Camera-type eye (tissue), 1 donor: ENCODE results near the gene PAGE5. TPM values are rescaled to one million over a fixed set of nuclear protein-coding genes. Genes with fewer than 3 reads are reported as not detected.

ENCODE experiments used
- total RNA-seq: library from RNA; depleted of rRNA; stranded (reverse); fragments of >200 nt; gene quantifications from one replicate; pipeline ENCODE4 v1.2.3, GENCODE V29; 2014

Gene PAGE5
- total RNA-seq = not detected

DNA sequence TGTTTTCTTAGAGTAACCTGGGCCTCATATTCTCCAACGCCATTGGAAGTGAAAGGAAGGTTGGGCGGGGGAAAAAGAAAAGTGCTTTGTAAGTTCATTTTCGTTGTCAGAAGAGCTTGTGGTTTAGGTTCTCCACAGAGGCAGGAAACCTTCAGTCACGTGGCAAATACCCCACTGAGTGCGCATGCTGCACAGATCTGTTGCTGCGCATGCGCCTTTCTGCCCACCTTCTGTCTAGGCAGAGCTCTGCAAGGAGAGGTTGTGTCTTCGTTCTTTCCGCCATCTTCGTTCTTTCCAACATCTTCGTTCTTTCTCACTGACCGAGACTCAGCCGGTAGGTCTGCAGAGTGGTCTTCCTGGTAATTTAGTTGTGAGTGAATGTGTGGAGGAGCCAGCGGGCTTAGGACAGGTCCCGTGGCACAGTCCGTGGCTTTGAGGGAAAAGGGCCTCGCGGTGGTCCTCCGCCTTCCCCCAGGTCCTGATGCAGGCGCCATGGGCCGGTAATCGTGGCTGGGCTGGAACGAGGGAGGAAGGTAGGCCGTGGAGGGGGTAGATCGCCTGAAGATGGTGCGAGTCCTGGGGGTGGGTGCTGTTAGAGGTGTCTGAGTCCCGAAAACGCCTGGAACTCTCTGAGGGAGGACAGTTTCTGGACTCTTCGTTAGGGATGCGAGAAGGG is at the start of gene PAGE5:
TSS of gene PAGE5 (plus strand) at position 228 of the 676 bp plus-strand sequence. CDS start 1,037 bp downstream, outside the sequence.

DNA sequence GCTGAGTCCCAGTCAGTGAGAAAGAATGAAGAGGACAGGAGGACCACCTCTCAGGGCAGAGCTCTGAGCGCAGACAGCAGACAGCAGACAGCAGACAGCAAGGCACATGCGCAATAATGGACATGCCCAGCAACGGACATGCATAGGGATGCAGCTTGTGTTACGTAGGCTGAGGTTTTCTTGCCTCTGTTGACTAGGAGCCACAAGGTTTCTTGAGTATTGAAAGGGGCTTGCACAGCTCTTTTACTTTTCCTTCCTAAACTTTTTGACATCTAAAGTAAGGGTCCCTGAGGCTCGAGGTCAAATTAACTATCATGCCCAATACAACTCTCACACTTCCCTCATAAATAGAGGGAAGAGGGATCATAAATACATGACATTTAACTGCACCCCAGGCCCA is 44.7 kb downstream of the PAGE5 start, which contains the start of gene PAGE3:
TSS of gene PAGE3 (minus strand) at position 101 of the 400 bp plus-strand sequence. CDS start 1,013 bp downstream, outside the sequence.

Other genes starting within 250 kb of the PAGE5 start
- not detected for gene PFKFB1, start 226.2 kb upstream of the PAGE5 start, total RNA-seq
- 6.1 TPM for gene APEX2, start 220.0 kb upstream of the PAGE5 start, total RNA-seq
- gene ALAS2, start 189.4 kb upstream of the PAGE5 start, total RNA-seq = 43.5 TPM
- gene PAGE2B, start 145.3 kb upstream of the PAGE5 start, total RNA-seq = not detected
- gene PAGE2, start 131.3 kb upstream of the PAGE5 start, total RNA-seq = not detected
- not detected for gene PAGE3, start 44.6 kb downstream of the PAGE5 start, total RNA-seq
- gene MAGEH1, start 231.8 kb downstream of the PAGE5 start, total RNA-seq = 77.3 TPM